ENCODE results near the gene XPR1.
A peak's percentile ranks its signal among the peaks of the same experiment; 100 is the strongest.

DNA sequence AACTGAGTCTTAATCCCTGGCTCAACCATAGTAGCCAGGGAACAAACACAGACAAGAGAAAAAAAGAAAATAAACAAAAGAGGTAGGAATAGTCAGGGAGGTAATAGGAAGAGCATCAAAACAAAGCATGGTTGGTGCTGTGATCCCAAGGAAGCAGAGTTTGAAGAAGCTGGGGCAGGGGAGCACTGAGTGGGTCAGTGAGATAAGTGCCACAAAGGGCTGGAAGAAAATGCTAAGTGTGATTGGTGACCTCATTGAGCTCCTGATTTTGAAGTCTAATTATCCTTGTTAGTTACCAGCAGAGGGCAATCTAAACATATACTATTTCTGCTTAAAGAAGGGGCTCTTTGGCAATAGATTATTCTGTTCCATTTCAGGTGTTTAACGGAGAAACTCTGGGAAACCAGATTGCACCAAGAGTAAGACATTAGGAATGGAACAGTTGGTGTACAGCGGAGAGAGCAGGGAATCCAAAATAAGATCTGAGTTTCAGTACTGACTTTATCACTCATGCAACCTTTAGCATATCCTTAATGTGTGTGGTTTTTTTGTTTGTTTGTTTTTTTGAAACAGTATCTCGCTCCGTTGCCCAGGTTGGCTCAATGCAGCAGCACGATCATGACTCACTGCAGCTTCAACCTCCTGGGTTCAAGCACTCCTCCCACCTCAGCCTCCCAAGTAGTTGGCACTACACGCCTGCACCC is 250.1 kb downstream of the XPR1 start:
- TF ChIP-seq EZH2 (IDR thresholded peaks at IDR 0.05; ENCODE audit: low read depth) = no peak
- TF ChIP-seq, protein P1, sequence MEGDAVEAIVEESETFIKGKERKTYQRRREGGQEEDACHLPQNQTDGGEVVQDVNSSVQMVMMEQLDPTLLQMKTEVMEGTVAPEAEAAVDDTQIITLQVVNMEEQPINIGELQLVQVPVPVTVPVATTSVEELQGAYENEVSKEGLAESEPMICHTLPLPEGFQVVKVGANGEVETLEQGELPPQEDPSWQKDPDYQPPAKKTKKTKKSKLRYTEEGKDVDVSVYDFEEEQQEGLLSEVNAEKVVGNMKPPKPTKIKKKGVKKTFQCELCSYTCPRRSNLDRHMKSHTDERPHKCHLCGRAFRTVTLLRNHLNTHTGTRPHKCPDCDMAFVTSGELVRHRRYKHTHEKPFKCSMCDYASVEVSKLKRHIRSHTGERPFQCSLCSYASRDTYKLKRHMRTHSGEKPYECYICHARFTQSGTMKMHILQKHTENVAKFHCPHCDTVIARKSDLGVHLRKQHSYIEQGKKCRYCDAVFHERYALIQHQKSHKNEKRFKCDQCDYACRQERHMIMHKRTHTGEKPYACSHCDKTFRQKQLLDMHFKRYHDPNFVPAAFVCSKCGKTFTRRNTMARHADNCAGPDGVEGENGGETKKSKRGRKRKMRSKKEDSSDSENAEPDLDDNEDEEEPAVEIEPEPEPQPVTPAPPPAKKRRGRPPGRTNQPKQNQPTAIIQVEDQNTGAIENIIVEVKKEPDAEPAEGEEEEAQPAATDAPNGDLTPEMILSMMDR (conservative IDR thresholded peaks at IDR 0.05) = peak; percentile 75

Measured in PC-9 (cell line).